ENCODE results near the gene ITGB3BP. TPM values are rescaled to one million over a fixed set of nuclear protein-coding genes. Genes with fewer than 3 reads are reported as not detected.

ITGB3BP gene
- total and polyA plus RNA-seq, 2 of the 4 experiments (the other 2 are of a cell fraction) = 8.1 to 11.9 TPM

DNA sequence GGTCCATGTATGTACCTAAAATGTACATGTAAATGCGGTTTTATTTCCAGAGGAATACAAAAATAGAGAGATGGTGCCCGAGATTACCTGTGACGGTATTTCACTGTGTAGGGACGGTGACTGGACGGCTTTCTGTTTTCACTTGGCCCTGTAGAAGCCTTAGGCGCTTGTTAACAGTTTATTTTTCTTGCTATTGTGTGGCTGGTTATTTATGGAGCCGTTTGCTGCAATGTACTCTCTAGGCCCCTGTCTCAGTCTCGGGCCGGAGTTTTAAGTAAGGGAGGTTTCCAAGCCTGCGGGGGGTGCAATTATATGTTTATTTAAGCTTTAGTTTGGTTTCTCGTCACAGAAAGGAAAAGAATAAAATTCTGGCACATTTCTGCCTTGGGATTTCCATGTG lies 713 bp upstream of the ITGB3BP start:
- POLR2A ChIA-PET (ENCODE audit: unreplicated experiment) = no interaction called here
- Histone ChIP-seq H3K56ac (ENCODE audit: extremely low read depth, insufficient read depth, low read length) (peak overlapping the region; percentile 30), H2AFZ (replicated peaks; ENCODE audit: low read length, poor library complexity) (peak overlapping the region; percentile 91), H2BK20ac (ENCODE audit: low read depth, low read length) (no peak overlapping the region), H3K36me3 (ENCODE audit: control insufficient read depth, insufficient read depth, low read length) (no peaks in the 10 kb centered on the region), H2BK15ac (ENCODE audit: low read depth, low read length) (0 out of 3 replicates have a peak overlapping the region, but pooled peaks have one; percentile 9), H3K9me1 (ENCODE audit: insufficient read depth, low read length) (no peaks in the 10 kb centered on the region; the same call in 1 of the 2 replicates), H4K5ac (ENCODE audit: low read depth, low read length) (peak overlapping the region; percentile 58), H3K18ac (ENCODE audit: low read depth, low read length) (peak overlapping the region; percentile 12; the same call in 1 of the 2 replicates), H3K27ac (ENCODE audit: insufficient read depth, low read length) (peak overlapping the region; percentile 85), H3K4me2 (ENCODE audit: low read depth, low read length) (peak overlapping the region; percentile 70), H4K20me1 (ENCODE audit: insufficient read depth, low read length) (no peaks in the 10 kb centered on the region), H3K79me1 (ENCODE audit: low read depth in 1 of 2, low read length in 2 of 2) (peaks cover 0 to 8% of the 10 kb centered on the region in 2 experiments; a peak in 3 of 4 replicates), H3K9me3 (ENCODE audit: control insufficient read depth, insufficient read depth, low read length) (no peaks in the 10 kb centered on the region), H2AK5ac (ENCODE audit: low read depth, low read length) (no peak overlapping the region), H4K8ac (ENCODE audit: low read depth in 2 of 2, low read length in 2 of 2) (peak overlapping the region; percentile 58 to 95), H2BK120ac (ENCODE audit: low read depth, low read length) (no peak overlapping the region), H3K23ac (ENCODE audit: low read depth, low read length) (peak overlapping the region; percentile 75), H3K9ac (ENCODE audit: low read depth, low read length) (peak overlapping the region; percentile 85), H3K4me3 (ENCODE audit: insufficient read depth, low read depth, low read length) (peak overlapping the region; percentile 66), H3K27me3 (ENCODE audit: control insufficient read depth, insufficient read depth, low read length) (no peaks in the 10 kb centered on the region), H2BK5ac (ENCODE audit: low read depth, low read length, poor library complexity, severe bottlenecking) (peak overlapping the region; percentile 41), H3K4ac (ENCODE audit: low read depth, low read length) (peak overlapping the region; percentile 66; the same call in 1 of the 2 replicates), H4K91ac (ENCODE audit: insufficient read depth, low read depth, low read length) (0 out of 2 replicates have a peak overlapping the region, but pooled peaks have one; percentile 26), H3K4me1 (ENCODE audit: control insufficient read depth, insufficient read depth, low read length) (no peaks in the 10 kb centered on the region), H2AK9ac (replicated peaks; ENCODE audit: low read depth, low read length, poor library complexity) (peak overlapping the region; percentile 75), H3K14ac (replicated peaks; ENCODE audit: low read depth, low read length) (peak overlapping the region; percentile 74)
- 0% methylated on average over 3 of the region's 11 CpGs; no CpG with 5 or more reads in 1 of the 2 experiments for WGBS, 2 experiments (ENCODE audit: extremely low coverage in 2 of 2, insufficient read length in 1 of 2)
- intact Hi-C loops (cut with micrococcal nuclease) = loop anchor here (2.0 to 5.0 kb wide), 2 partner anchors 73 to 196 kb away; no protein-coding TSS in a partner anchor
- DNase-seq = no peak
- BruUV-seq (replicated peaks) = no TSS peak
- peak; percentile 40 for ATAC-seq (ENCODE audit: low read depth)
- CTCF ChIA-PET = no interaction called here
- in situ Hi-C loops (cut with MboI; ENCODE audit: low sequenced_read_pairs) = loop anchor here (10.0 kb wide), 1 partner anchor 199 kb away; the partner anchor contains the start of gene FOXD3
- TF ChIP-seq CHD1 (IDR thresholded peaks at IDR 0.05; ENCODE audit: low read depth, low read length) = no peak
- TF ChIP-seq FOS (IDR thresholded peaks at IDR 0.05; ENCODE audit: low read depth, low read length) = no peak
- no peak for TF ChIP-seq CEBPB (IDR thresholded peaks at IDR 0.05; ENCODE audit: low read depth, low read length)
- TF ChIP-seq, protein P1, sequence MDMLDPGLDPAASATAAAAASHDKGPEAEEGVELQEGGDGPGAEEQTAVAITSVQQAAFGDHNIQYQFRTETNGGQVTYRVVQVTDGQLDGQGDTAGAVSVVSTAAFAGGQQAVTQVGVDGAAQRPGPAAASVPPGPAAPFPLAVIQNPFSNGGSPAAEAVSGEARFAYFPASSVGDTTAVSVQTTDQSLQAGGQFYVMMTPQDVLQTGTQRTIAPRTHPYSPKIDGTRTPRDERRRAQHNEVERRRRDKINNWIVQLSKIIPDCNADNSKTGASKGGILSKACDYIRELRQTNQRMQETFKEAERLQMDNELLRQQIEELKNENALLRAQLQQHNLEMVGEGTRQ (IDR thresholded peaks at IDR 0.05; ENCODE audit: low read depth, low read length) = no peak
- no peak for TF ChIP-seq RAD21 (IDR thresholded peaks at IDR 0.05; ENCODE audit: low read length)
- no peak for TF ChIP-seq MXI1 (IDR thresholded peaks at IDR 0.05; ENCODE audit: borderline replicate concordance, low read depth, low read length)
- no peak for TF ChIP-seq RCOR1 (IDR thresholded peaks at IDR 0.05; ENCODE audit: insufficient replicate concordance, low read length)
- TF ChIP-seq NFE2L2 (IDR thresholded peaks at IDR 0.05; ENCODE audit: low read depth, low read length) = no peak
- no peak for TF ChIP-seq SMC3 (IDR thresholded peaks at IDR 0.05; ENCODE audit: low read depth, low read length)
- TF ChIP-seq BHLHE40 (IDR thresholded peaks at IDR 0.05; ENCODE audit: low read depth, low read length) = no peak
- TF ChIP-seq MAZ (IDR thresholded peaks at IDR 0.05; ENCODE audit: borderline replicate concordance, low read depth, low read length) = no peak
- TF ChIP-seq, protein P2, sequence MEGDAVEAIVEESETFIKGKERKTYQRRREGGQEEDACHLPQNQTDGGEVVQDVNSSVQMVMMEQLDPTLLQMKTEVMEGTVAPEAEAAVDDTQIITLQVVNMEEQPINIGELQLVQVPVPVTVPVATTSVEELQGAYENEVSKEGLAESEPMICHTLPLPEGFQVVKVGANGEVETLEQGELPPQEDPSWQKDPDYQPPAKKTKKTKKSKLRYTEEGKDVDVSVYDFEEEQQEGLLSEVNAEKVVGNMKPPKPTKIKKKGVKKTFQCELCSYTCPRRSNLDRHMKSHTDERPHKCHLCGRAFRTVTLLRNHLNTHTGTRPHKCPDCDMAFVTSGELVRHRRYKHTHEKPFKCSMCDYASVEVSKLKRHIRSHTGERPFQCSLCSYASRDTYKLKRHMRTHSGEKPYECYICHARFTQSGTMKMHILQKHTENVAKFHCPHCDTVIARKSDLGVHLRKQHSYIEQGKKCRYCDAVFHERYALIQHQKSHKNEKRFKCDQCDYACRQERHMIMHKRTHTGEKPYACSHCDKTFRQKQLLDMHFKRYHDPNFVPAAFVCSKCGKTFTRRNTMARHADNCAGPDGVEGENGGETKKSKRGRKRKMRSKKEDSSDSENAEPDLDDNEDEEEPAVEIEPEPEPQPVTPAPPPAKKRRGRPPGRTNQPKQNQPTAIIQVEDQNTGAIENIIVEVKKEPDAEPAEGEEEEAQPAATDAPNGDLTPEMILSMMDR (conservative IDR thresholded peaks at IDR 0.05; ENCODE audit: low read depth, low read length) = no peak
- no peak for TF ChIP-seq POLR2A (IDR thresholded peaks at IDR 0.05; ENCODE audit: low read depth, low read length)
- TF ChIP-seq, protein P3, sequence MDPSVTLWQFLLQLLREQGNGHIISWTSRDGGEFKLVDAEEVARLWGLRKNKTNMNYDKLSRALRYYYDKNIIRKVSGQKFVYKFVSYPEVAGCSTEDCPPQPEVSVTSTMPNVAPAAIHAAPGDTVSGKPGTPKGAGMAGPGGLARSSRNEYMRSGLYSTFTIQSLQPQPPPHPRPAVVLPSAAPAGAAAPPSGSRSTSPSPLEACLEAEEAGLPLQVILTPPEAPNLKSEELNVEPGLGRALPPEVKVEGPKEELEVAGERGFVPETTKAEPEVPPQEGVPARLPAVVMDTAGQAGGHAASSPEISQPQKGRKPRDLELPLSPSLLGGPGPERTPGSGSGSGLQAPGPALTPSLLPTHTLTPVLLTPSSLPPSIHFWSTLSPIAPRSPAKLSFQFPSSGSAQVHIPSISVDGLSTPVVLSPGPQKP (IDR thresholded peaks at IDR 0.05; ENCODE audit: borderline replicate concordance, low read depth, low read length) = no peak
- TF ChIP-seq RFX5 (IDR thresholded peaks at IDR 0.05; ENCODE audit: low read depth, low read length) = no peak
- TF ChIP-seq MAFK (IDR thresholded peaks at IDR 0.05; ENCODE audit: low read depth, low read length) = no peak
- dilution Hi-C loops (cut with HindIII; ENCODE audit: low sequenced_read_pairs, unreplicated experiment) = no loop called here
